Measurements from ENCODE around the gene PGAM4.
"Not testable (repeated sequence)": the region's sequence is repeated elsewhere in the genome, so short reads cannot be mapped to it uniquely, and the experiment has no call there.

PGAM4 gene

DNA sequence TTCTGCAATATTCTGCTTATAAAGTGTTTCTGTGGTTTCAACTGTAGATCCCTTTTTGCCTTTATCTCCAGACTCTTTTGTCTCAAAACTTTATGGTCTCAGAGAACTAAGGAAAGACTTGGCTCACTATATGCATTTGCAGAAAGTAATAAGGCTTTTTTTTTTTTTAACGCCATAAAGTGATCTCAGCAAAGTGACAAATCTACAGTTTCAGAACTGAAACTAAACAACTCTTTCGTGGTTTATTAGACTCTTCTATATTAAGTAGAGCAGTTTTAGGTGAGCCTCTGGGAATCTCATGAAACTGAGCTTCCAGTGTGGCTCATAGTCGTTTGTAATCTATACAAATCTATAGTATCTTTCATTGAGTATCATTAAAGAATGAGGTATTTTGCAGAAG, 43.7 kb downstream of the PGAM4 start:
- DNase-seq (ENCODE audit: low read depth): no peak

DNA sequence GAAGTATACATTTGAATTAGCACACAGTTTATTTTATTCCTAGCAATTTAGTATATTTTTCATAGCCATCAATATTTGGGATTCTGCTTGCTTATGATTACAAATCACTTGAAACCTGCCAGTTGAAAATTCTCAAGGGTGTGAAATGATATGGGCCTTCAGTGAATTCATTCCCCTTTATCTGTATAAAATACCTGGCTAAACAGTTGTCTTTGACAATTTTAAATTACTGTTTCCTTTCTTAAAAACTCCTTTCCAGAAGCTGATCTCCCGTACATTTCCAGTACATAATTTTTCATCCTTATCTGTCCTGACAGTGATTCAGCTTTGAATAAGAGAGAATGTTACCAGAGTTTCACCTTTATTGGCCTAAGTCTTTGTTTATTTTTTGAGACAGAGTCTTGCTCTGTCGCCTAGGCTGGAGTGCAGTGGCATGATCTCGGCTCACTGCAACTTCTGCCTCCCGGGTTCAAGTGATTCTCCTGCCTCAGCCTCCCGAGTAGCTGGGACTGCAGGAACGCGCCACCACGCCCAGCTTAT, 45.0 kb downstream of the PGAM4 start:
- no peak for DNase-seq (ENCODE audit: low read depth)

DNA sequence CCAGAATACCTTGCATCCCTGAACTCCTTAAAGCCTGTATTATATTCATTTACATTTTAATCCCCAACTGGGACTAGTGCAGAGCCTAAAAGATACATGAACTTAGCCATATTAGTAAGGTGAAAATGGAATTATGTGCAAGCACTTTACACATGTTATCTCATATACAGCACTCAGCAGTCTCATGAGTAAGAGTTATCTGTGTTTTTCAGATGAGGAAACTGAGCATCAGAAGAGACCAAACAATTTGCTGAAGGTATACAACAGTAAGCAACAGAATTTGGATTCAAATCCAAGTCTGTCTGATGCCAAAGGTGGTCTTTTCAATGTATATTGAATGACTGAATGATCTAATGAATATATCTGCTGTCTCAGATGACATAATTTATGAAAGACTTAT, 46.7 kb downstream of the PGAM4 start:
- DNase-seq (ENCODE audit: low read depth): no peak

GRCh38 chrX:77919370-77919769, 50.1 kb downstream of the PGAM4 start:
- DNase-seq (ENCODE audit: low read depth): not testable (repeated sequence)

DNA sequence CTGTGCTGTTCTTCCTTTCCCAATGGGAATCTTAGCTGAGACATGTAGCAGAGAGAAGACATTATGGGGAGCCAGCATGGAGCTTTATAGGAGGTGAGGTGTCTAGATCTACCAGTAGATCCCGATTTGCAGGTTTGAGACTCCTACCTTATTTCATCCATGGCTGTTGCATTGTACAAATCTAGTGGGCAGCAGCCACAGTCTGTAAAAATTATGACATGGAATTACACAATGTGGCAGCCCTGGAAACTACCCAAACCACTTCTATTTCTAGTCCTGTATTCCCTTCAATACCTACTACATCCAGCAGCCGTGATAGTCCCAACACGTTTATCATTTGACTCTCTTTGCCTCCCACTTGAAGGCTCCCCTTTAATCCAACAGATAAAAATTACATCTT, 50.9 kb downstream of the PGAM4 start:
- no peak for DNase-seq (ENCODE audit: low read depth)

Measured in stromal cell of bone marrow (primary cell).